ENCODE results near the gene FOXN4.

FOXN4 gene

DNA sequence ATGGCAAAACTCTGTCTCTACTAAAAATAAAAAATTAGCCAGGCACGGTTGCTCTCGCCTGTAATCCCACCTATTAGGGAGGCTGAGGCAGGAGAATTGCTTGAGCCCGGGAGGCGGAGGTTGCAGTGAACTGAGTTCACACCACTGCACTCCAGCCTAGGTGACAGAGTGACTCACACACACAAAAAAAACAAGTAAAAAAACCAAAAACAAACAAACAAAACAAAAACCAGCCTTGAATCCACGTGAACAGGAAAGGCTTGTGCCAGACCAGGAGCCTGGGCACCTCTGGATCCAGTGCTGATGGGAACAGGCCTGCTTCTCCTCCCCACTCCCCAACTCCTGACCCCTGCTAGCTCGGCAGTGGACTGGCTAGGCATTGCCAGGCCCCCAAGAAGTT lies 3.5 kb downstream of the FOXN4 start:
- DNase-seq (ENCODE audit: low spot score): no peak

DNA sequence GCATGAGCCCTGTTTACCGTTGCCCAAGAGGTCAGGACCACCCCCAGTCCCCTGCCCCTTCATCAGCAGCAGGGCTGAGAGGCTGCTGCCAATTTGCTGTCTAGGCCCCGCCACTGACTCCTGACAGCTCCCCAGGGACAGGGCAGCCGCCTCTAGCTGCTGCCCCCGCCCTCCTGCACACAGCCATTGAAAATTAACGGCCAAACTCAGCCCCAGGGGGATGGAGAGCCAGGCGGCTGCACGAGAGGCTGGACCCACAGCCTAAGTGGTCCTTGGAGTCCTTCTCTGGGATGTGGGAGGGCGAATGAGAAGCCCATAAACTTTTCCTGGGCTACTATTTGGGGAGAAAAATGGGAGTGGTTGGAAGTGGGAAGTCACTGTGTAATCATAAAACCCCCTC lies 4.6 kb downstream of the FOXN4 start:
- peak; percentile 36 for DNase-seq (ENCODE audit: low spot score)

DNA sequence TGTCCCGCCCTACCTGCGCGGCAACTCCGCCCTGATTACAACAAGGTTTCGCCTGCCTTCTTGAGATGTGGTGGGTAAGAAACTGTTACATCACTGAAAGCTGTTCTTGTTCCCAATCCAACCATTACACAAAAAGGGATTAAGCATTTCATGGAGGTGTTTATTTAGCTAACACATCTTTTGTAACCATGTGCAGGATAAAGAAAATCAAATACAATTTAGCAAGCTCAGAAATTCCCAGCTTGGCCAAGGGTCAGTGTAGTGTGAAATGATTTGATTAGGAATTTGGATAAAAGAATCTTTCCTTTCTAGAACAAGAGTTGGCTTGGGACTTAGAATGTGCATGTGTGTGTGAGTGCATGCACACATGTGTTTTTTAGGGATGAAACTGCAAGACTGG lies 6.3 kb downstream of the FOXN4 start:
- DNase-seq (ENCODE audit: low spot score): no peak

DNA sequence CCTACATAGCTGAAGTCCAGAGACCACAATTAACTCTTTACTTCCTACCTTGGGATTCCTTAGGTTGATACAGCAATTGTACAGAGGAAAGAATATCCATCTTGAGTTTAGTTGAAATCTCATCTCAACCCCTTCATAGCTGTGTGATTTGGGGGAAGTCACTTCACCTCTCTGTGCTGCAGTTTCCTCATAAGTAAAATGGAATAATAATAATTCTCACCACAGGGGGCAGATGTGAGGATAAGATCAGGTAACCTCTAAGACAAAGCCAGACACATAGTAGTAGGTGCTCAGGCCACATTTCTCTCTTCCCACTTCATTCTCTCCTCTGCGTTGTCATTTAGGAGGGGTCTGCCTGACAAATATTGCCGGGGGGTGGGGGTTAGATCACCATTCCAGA lies 6.7 kb downstream of the FOXN4 start:
- peak; percentile 63 for DNase-seq (ENCODE audit: low spot score)

DNA sequence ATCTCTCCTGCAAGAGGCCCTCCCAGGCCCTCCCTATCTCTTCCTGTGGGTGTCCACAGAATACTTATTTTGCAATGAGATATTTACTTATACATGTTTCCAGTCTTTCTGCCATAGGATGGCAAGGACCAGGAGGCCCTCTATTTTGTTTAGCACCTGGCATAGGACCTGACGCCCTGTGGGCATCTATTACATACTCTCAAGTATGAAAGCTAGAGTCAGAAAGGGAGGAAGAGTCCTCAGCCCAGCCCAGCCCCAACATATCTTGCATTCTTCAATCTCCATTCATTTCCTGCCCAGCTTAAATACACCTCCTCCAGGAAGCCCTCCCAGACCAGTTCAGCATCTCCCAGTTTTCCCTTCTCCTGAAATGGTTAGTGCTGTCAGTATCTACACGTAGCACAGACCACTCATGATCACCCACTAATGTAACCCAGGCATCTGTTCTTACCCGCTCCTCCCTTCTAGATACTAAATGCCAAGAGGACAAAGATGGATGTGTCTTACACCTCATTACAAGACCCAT lies 7.4 kb downstream of the FOXN4 start:
- DNase-seq (ENCODE audit: low spot score): no peak

DNA sequence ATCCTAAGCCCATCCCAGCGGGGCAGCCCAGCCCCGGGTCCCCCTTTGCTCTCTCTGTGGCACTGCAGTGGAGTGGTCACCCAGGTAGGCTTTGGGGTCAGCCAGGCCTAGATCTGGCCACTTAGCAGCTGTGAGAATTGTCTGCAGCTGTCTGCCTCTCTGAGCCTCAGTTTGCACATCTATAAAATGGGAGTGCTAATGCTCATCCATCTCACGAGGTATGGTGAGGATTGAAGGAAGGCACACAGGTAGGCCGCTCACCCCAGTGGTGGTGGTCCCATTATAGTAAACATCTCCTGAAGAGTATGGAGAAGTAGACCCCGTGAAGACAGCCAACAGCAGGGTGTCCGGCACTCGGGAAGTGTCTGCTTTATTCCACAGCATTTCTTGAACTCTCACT lies 9.2 kb downstream of the FOXN4 start:
- DNase-seq (ENCODE audit: low spot score): no peak

DNA sequence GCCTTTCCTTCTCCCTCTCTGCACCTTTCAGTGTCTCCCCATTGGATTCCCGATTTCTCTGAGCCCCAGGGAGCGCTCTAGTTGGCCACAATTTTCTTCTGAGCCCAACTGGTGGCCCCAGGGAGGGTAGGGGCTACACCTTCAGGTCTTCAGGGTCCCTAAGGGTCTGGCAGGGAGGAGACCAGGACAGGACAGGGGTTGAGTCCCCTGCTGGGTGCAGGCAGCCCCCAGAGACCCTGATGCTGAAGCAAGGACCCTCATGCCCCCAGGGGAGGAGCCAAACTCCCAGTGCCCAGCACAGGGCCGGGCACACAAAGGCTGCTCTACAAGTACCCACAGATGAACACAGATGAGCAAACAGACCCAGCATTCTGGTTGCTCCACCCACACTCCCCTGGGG lies 12.7 kb downstream of the FOXN4 start:
- DNase-seq (ENCODE audit: low spot score): no peak

DNA sequence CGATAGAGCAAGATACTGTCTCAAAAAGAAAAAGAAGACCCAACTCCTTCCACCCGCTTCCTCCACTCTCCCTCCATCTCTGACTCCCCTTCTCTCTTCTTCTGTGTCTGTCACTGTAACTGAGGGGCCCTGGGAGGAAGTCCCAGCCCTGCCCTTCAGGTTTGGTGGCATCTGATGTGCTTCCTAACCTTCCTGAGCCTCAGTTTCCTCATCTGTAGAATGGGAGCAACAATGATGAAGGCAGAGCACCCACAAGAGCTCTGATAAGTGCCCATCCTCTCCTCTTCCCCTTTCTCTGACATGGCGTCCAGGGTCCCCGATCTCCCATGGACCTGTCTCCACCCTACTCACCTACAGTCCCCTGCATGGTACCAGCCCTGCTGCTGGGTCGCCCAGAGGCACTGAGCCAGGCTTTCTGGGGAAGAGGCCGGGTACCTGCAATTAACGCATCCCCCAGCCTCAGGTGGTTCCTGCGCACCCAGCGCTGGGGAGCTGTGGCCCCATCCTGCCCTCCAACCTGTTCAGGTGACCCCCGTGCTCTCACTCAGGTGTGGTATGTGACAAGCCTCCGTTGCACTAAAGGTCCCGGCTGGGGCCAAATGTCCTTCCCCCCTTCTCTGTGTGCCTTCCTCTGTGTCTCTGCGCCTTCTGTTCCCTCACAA lies 13.2 kb downstream of the FOXN4 start:
- no peak for DNase-seq (ENCODE audit: low spot score)

DNA sequence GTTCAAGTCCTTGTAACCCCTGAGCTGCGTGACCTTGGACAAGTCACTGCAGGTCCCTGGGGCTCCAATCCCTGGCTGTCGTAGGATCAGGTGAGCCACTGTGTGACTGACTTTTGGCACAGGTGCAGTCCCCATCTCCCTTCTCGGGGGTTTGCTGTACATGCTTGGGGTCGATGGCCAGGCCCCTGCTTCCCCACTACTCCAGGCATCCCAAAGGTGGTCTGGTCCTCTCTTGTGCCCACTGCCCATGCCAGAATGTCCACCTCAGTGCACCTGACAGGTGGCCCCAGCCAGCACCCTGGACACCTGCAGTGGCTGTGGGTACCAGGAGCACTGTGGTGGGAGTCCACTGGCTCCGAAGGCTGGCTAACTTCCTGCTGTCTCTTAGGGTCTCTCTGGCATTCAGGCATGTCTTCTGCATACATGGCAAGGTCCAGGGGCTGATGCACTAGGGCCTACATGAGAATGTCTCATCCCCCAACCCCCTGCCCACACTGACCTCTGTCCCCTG lies 14.7 kb downstream of the FOXN4 start:
- no peak for DNase-seq (ENCODE audit: low spot score)

DNA sequence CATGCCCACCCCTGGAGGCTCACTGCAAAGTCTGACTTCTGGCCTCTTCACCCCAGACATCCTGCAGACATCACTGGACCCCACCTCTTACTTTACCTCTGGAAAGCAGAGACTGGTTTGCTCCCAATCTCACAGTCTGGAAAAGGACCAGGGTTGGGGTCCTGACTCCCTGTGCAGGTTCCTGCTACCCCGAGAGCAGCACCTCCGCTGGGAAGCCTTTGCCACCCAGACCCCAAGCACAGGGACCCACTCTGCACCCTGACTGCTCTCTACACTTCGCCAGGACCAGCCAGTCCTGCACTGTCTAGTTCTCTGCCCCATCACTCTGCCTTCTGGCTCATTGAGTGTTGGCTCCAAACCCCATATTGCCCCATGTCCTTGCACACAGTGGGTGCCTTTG lies 16.0 kb downstream of the FOXN4 start:
- DNase-seq (ENCODE audit: low spot score): no peak

DNA sequence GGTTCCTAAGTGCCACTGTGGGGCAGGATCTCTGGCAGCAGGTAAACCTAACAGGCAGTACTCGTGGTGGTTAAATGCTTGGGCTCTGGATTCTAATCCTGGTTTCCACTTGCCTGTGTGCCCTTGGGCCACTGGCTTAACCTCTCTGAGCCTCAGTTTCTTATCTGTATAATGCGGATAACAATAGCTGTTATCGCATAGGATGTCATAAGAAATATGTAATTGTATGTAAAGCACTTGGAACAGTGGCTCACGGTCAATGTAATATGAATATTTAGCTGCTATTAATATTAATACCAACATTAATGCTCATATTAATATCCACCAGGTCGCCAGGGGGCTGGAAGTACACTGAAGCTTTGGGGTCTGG lies 16.8 kb downstream of the FOXN4 start:
- no peak for DNase-seq (ENCODE audit: low spot score)

DNA sequence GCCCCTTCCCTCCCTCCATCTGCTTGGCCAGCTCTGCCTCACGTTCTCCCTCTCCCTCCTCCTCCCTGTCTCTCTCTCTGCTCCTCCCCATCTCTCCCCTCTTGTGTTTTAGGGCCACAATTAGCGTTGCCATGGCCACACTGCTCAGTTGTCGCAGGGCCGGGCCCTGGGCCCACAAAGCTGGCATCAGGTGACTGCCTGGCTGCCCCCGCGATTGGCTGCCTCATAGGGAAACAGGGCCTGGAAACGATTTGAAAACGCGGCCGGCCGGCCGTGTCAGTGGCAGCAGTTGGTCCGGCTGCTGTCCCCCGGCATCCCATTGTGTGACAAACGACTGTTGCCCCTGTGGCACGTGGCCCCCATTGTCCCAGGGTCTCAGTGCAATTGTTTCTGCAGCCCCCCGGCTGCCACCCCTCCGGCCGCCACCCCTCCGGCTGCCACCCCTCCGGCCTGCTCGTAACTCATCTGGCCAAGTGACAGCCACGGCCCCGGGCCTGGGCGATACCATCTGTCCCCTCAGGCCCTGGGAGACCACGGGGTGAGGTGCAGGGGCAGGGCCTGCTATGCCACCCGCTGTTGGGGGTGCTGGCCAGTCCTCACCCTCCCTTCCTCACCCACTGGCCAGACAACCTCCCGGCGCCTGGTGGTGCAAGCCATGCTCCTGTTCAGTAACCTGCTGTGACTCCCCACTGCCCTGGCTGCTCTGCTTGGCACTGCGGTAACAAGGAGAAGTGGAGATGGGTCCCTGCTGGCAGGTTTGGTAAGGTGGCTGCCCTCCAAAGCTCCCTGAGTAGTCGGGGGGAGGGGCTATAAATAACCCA lies 17.4 kb downstream of the FOXN4 start:
- no peak for DNase-seq (ENCODE audit: low spot score)

DNA sequence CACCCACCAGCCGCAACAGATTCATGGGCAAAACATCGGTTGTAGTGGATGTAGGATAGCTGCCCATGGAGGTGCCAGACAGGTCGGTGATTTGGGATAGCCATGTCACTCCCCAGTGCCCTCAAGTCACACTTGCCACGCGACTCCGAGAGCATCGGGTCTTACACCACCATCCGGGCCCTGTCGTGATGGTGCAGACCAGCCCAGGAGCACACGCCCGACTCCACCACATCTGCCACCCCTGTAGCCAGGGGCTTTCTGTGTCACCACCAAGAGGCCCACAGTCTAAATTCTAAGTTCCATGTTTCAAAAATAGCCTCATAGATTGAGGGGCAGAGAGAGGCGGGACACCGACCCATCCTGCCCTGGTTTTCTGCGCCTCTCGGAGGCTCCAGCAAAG lies 18.0 kb downstream of the FOXN4 start:
- DNase-seq (ENCODE audit: low spot score): no peak

DNA sequence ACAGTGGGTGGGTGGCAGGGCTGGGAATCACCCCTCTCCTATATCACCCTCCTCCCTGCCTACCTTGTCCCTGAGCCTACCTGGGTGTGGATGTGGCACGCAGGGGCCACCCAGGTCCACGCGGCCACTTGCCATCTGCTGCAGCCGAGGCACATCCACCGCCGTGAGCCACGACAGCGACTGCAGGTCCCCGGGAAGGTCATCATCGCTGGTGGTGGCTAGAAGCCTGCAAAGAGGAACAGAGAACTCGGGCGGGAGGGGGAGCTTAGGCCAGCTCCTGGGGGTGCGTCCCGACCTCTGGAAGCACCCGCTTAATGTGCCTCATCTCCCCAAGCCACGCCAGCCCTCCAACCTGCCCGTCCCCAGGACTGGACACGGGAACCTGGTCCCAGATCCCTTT lies 19.0 kb downstream of the FOXN4 start:
- DNase-seq (ENCODE audit: low spot score): no peak

DNA sequence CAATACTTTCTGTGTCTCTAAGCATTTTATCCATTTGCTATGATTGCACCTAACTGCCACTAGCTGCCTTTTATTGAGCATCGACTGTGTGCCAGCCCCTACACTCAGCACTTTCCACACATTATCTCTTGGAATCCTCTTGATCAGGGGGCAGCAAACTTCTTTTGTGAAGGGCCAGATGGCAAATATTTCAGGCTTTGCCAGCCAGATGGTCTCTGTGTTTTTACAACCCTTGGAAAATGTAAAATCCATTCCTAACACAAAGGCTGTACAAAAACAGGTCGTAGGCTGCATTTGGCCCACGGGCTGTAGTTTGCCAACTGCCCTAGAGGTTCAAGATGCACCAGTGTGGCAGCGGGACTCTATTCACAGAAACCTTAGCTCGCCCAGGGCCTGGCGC lies 19.5 kb downstream of the FOXN4 start:
- no peak for DNase-seq (ENCODE audit: low spot score)

DNA sequence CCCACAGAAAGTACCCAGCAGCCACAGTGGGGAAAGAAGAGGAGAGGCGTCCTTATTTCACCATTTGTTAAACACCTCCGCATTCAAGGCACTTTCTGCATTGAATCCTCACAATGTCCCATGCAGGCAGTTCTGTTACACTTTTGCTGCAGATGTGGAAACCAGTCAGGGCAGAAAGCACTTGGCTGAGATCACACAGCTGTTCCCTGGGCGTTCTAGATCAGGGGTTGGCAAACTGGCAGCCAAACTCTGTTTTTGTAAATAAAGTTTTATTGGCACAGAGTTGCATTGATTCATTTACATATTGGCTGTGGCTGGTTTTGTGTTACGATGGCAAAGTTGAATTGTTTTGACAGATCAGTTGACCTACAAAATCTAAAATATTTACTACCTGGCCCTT lies 20.1 kb downstream of the FOXN4 start:
- peak; percentile 16 for DNase-seq (ENCODE audit: low spot score)

DNA sequence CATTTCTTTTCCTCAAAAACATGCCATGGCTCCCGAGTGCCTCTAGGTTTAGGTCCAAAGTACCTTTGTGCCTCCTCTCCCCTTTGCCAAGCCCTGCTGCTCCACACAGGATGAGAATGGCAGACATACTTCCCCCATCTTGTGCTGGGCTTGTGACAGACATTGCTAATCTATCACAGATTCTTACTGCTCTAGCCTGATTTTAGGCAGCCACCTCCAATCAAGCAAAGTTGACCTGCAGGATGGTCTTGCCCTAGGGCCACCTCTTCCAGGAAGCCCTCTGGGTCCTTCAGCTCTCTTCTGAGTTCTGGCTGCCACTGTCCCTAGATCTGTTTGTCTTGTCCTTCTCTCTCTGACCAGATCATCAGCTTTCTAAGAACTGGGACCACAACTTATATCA lies 20.5 kb downstream of the FOXN4 start:
- DNase-seq (ENCODE audit: low spot score): no peak

DNA sequence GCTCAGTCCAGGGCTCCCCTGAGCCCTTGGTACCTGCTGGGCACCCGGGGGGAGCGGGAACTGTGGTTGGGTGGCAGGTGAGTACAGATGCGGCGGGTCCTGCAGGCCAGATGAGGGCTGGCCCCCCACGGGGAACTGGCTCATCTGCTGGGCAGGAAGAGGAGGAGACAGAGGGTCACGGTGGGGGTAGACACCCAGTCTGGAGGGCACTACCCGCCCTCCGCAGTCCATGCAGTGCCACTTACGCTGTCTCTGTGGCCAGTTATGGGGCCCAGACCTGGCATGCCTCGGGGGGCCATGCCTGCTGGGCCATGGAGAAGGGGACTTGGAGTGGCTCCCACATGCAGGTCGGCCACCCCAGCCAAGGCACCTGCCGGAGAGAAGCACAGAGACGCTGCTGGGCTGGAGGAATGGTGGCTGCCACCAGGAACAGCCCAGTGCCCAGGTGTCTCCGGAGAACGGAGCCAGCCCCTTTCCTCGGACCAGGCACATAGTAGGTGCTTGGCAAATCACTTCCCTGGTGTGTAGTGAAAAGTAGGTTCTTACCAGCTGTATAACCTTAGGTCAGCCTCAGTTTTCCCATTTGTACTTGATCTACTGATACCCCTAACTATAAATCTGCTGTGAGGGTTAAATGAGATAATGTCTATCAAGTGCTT lies 21.1 kb downstream of the FOXN4 start:
- no peak for DNase-seq (ENCODE audit: low spot score)

DNA sequence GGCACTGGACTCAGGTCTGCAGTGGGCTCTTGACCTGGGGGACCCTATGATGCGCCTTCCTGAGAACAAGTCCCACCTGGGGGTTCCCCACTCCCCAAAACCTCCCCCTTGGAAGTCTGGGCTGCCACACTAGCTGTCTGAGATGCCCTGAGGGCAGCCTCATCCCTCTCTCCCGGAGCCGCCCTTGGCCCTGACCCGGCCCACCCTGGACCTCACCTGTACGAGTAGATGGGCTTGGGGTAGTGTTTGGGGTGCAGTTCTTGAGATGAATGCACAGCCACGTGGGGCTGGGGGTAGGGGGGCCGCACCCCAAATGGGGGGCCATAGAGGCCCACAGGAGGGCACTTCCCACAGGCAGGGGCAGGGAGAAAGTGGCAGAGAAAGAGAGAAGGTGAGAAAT lies 21.9 kb downstream of the FOXN4 start:
- no peak for DNase-seq (ENCODE audit: low spot score)

DNA sequence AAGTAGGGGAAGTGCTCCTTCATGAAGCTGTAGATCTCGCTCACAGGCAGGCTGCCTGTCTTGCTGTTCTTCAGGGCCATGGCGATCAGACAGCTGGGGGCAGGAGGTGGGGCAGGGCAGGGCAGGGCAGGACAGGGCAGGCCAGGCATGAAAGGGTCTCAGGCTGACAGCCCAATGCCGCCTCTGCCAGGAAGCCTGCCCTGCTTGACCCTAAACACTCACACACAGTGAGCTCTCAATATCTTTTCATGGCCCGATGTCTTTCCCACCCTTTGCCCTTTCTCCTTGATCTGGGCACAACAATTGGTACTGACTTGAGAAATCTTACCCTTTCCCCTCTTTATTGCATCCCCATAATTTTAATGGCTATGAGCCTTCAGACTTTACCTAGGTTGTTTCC lies 22.4 kb downstream of the FOXN4 start:
- DNase-seq (ENCODE audit: low spot score): no peak

DNA sequence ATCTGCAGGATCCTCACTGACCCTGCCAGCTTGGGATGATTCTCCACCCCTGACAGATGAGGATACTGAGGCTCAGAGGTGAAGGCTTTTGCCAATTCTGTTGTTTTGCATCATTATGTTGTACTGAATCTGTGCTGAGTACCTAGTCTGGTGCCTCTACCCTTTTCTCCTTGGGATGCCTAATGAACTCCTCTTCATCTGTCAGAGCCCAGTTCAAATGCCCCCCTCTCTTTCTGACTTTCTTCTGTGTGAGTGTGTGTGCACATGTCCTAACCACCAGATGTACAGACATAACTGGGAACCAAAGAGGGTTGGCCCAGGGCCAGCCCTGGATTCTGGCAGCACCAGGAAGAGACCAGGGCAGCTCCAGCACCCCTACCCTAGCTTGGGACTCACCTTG lies 22.8 kb downstream of the FOXN4 start:
- no peak for DNase-seq (ENCODE audit: low spot score)

DNA sequence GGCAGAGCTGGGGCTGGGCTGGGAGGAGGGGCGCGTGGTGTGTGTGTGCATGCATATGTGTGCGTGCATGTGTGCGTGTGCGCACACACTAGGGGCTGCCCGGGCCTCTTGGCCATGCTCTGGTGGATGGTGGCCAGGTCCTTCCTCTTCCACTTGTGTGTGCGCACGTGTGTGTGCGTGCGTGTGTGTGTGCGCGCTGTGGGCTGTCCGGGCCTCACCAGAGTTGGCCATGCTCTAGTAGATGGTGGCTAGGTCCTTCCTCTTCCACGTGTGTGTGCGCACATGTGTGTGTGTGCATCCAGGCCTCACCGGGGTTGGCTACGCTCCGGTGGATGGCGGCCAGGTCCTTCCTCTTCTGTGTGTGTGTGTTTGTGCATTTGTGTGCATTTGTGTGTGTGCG lies 24.7 kb downstream of the FOXN4 start:
- no peak for DNase-seq (ENCODE audit: low spot score)

DNA sequence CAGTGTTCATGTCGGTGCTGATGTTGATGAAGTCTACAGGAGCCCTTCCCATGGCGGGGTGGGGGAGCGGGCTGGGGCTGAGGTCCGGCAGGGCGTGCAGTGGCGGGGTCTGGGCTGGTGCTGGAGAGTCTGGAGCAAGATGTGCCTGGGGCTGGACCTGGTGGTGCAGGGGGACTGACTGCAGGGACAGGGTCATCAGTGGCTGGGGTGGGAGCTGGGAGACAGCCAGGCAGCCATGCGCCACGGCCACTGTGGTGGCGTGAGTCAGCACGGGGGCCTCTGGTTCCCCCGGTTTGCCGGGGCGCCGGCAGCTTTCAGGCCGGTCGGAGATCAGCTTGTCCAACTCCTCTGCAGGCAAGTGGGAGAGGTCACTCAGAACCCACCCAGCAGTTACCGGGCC lies 27.6 kb downstream of the FOXN4 start:
- DNase-seq (ENCODE audit: low spot score): no peak
